ENCODE measurements around the gene ZIM2. TPM values are rescaled to one million over a fixed set of nuclear protein-coding genes. Genes with fewer than 3 reads are reported as not detected.

Gene ZIM2
- total and polyA plus RNA-seq, 2 of the 4 experiments (the other 2 are of a cell fraction): not detected

DNA sequence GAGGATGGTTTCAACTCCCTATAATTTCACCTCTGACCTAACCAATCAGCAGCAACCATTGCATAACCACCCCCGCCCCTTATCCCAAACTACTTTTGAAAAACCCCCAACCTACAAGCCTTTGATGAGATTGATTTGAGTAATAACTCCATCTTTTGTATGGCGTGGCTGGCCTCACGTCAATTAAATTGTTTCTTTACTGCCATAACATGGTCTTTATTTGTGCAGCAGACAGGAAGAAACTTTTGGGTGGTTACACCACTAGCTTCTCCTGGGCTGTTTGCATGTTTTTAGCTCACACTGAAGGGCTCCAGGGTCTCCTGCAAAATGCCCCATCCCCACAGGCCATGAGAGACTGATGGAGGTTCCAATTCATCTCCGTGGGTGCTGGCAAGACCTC, 34.0 kb upstream of the ZIM2 start:
- Histone ChIP-seq H2BK20ac (ENCODE audit: low read depth, low read length) (no peak overlapping the region), H3K9me3 (ENCODE audit: control insufficient read depth, insufficient read depth, low read length) (peaks cover 45% of the 10 kb centered on the region), H3K4ac (ENCODE audit: low read depth, low read length) (no peak overlapping the region)

More for the DNA sequence above, 34.0 kb upstream of the ZIM2 start:
- Histone ChIP-seq H3K56ac (ENCODE audit: extremely low read depth, insufficient read depth, low read length) (no peak overlapping the region), H2AK9ac (replicated peaks; ENCODE audit: low read depth, low read length, poor library complexity) (no peak overlapping the region), H4K20me1 (ENCODE audit: insufficient read depth, low read length) (no peaks in the 10 kb centered on the region), H3K4me1 (ENCODE audit: control insufficient read depth, insufficient read depth, low read length) (no peaks in the 10 kb centered on the region), H4K91ac (ENCODE audit: insufficient read depth, low read depth, low read length) (no peak overlapping the region), H3K4me2 (ENCODE audit: low read depth, low read length) (no peak overlapping the region), H2AK5ac (ENCODE audit: low read depth, low read length) (no peak overlapping the region), H2BK5ac (ENCODE audit: low read depth, low read length, poor library complexity, severe bottlenecking) (no peak overlapping the region), H3K9ac (ENCODE audit: low read depth, low read length) (no peak overlapping the region), H3K27me3 (ENCODE audit: control insufficient read depth, insufficient read depth, low read length) (no peaks in the 10 kb centered on the region), H2BK120ac (ENCODE audit: low read depth, low read length) (no peak overlapping the region), H3K36me3 (ENCODE audit: control insufficient read depth, insufficient read depth, low read length) (no peaks in the 10 kb centered on the region), H3K18ac (ENCODE audit: low read depth, low read length) (no peak overlapping the region), H2BK15ac (ENCODE audit: low read depth, low read length) (no peak overlapping the region), H3K4me3 (ENCODE audit: insufficient read depth, low read depth, low read length) (no peak overlapping the region), H3K27ac (ENCODE audit: insufficient read depth, low read length) (no peak overlapping the region), H4K8ac (ENCODE audit: low read depth in 2 of 2, low read length in 2 of 2) (no peak overlapping the region), H4K5ac (ENCODE audit: low read depth, low read length) (no peak overlapping the region), H3K9me1 (ENCODE audit: insufficient read depth, low read length) (no peaks in the 10 kb centered on the region), H3K79me1 (ENCODE audit: low read depth in 1 of 2, low read length in 2 of 2) (no peaks in the 10 kb centered on the region), H3K14ac (replicated peaks; ENCODE audit: low read depth, low read length) (no peak overlapping the region), H3K23ac (ENCODE audit: low read depth, low read length) (no peak overlapping the region), H2AFZ (replicated peaks; ENCODE audit: low read length, poor library complexity) (no peak overlapping the region)
- in situ Hi-C loops (cut with MboI; ENCODE audit: low sequenced_read_pairs) (no loop called here), dilution Hi-C loops (cut with HindIII; ENCODE audit: low sequenced_read_pairs, unreplicated experiment) (no loop called here), intact Hi-C loops (cut with micrococcal nuclease) (no loop called here)
- BruUV-seq (replicated peaks): no TSS peak
- TF ChIP-seq CEBPB (IDR thresholded peaks at IDR 0.05; ENCODE audit: low read depth, low read length) (no peak), SMC3 (IDR thresholded peaks at IDR 0.05; ENCODE audit: low read depth, low read length) (no peak), RAD21 (IDR thresholded peaks at IDR 0.05; ENCODE audit: low read length) (no peak), MXI1 (IDR thresholded peaks at IDR 0.05; ENCODE audit: borderline replicate concordance, low read depth, low read length) (no peak), RFX5 (IDR thresholded peaks at IDR 0.05; ENCODE audit: low read depth, low read length) (no peak), POLR2A (IDR thresholded peaks at IDR 0.05; ENCODE audit: low read depth, low read length) (no peak), MAFK (IDR thresholded peaks at IDR 0.05; ENCODE audit: low read depth, low read length) (no peak), RCOR1 (IDR thresholded peaks at IDR 0.05; ENCODE audit: insufficient replicate concordance, low read length) (no peak), FOS (IDR thresholded peaks at IDR 0.05; ENCODE audit: low read depth, low read length) (no peak)
- TF ChIP-seq, protein P1, sequence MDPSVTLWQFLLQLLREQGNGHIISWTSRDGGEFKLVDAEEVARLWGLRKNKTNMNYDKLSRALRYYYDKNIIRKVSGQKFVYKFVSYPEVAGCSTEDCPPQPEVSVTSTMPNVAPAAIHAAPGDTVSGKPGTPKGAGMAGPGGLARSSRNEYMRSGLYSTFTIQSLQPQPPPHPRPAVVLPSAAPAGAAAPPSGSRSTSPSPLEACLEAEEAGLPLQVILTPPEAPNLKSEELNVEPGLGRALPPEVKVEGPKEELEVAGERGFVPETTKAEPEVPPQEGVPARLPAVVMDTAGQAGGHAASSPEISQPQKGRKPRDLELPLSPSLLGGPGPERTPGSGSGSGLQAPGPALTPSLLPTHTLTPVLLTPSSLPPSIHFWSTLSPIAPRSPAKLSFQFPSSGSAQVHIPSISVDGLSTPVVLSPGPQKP (IDR thresholded peaks at IDR 0.05; ENCODE audit: borderline replicate concordance, low read depth, low read length): no peak
- TF ChIP-seq, protein P2, sequence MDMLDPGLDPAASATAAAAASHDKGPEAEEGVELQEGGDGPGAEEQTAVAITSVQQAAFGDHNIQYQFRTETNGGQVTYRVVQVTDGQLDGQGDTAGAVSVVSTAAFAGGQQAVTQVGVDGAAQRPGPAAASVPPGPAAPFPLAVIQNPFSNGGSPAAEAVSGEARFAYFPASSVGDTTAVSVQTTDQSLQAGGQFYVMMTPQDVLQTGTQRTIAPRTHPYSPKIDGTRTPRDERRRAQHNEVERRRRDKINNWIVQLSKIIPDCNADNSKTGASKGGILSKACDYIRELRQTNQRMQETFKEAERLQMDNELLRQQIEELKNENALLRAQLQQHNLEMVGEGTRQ (IDR thresholded peaks at IDR 0.05; ENCODE audit: low read depth, low read length): no peak
- ChIA-PET CTCF (no interaction called here), POLR2A (ENCODE audit: unreplicated experiment) (no interaction called here)
- WGBS, 2 experiments (ENCODE audit: extremely low coverage in 2 of 2, insufficient read length in 1 of 2): 25% methylated on average over 1 of the region's 4 CpGs; no CpG with 5 or more reads in 1 of the 2 experiments
- DNase-seq (no peak), ATAC-seq (ENCODE audit: low read depth) (no peak)

Measured in IMR-90 (cell line).